HG02840 (cell line): Measurements from ENCODE around the gene SPRY2.
"Not testable (repeated sequence)": the region's sequence is repeated elsewhere in the genome, so short reads cannot be mapped to it uniquely, and the experiment has no call there.

Experiments used
- ATAC-seq: cut with Tn5 transposase; IDR thresholded peaks from one replicate; pipeline ENCODE4 v1.9.1; 2021; ENCODE audit warnings: mild to moderate bottlenecking, moderate library complexity, moderate number of reproducible peaks; ENCODE audit not compliant: unreplicated experiment, low FRiP score

SPRY2 gene

GRCh38 chr13:80355496-80356094, 14.7 kb upstream of the SPRY2 start:
- not testable (repeated sequence) for ATAC-seq

- no peak for ATAC-seq
Observed at GRCh38 chr13:80348750-80349149, 7.8 kb upstream of the SPRY2 start.

- no peak for ATAC-seq
Observed at GRCh38 chr13:80348314-80348713, 7.4 kb upstream of the SPRY2 start.

- no peak for ATAC-seq
Observed at GRCh38 chr13:80345771-80346510, 5.0 kb upstream of the SPRY2 start.

GRCh38 chr13:80344032-80344431, 3.1 kb upstream of the SPRY2 start:
- ATAC-seq = not testable (repeated sequence)

GRCh38 chr13:80342471-80343371, 1.8 kb upstream of the SPRY2 start:
- ATAC-seq = peak; percentile 54

GRCh38 chr13:80341756-80342370, 937 bp upstream of the SPRY2 start:
- ATAC-seq = no peak

- ATAC-seq = peak; percentile 27
Observed at GRCh38 chr13:80340651-80341100, 250 bp downstream of the SPRY2 start.

GRCh38 chr13:80339912-80340650, 845 bp downstream of the SPRY2 start:
- no peak for ATAC-seq

- no peak for ATAC-seq
Observed at GRCh38 chr13:80339563-80339911, 1.4 kb downstream of the SPRY2 start.

- no peak for ATAC-seq
Observed at GRCh38 chr13:80338781-80339562, 2.0 kb downstream of the SPRY2 start.

- ATAC-seq = no peak
Observed at GRCh38 chr13:80337288-80338081, 3.4 kb downstream of the SPRY2 start.

GRCh38 chr13:80336776-80337287, 4.1 kb downstream of the SPRY2 start:
- ATAC-seq = no peak

GRCh38 chr13:80336370-80336769, 4.6 kb downstream of the SPRY2 start:
- no peak for ATAC-seq

- no peak for ATAC-seq
Observed at GRCh38 chr13:80334597-80335260, 6.2 kb downstream of the SPRY2 start.

- no peak for ATAC-seq
Observed at GRCh38 chr13:80331984-80332383, 8.9 kb downstream of the SPRY2 start.

- no peak for ATAC-seq
Observed at GRCh38 chr13:80329250-80329649, 11.7 kb downstream of the SPRY2 start.

GRCh38 chr13:80319004-80319403, 21.9 kb downstream of the SPRY2 start:
- ATAC-seq = no peak
